Activated T-cell treated with anti-CD3 and anti-CD28 coated beads, Interleukin-2, amount 50 U/mL, for 48 hours (primary cell): Measurements from ENCODE around the gene SLC16A11.

Experiments
- DNase-seq, 2 experiments: peaks; one replicate each; pipeline ENCODE4 v3.0.0-alpha.2; 2020

SLC16A11 gene

GRCh38 chr17:7025245-7025644, 18.6 kb downstream of the SLC16A11 start:
- DNase-seq, result no peak

GRCh38 chr17:7024402-7024785, 19.5 kb downstream of the SLC16A11 start:
- DNase-seq, result no peak

DNA sequence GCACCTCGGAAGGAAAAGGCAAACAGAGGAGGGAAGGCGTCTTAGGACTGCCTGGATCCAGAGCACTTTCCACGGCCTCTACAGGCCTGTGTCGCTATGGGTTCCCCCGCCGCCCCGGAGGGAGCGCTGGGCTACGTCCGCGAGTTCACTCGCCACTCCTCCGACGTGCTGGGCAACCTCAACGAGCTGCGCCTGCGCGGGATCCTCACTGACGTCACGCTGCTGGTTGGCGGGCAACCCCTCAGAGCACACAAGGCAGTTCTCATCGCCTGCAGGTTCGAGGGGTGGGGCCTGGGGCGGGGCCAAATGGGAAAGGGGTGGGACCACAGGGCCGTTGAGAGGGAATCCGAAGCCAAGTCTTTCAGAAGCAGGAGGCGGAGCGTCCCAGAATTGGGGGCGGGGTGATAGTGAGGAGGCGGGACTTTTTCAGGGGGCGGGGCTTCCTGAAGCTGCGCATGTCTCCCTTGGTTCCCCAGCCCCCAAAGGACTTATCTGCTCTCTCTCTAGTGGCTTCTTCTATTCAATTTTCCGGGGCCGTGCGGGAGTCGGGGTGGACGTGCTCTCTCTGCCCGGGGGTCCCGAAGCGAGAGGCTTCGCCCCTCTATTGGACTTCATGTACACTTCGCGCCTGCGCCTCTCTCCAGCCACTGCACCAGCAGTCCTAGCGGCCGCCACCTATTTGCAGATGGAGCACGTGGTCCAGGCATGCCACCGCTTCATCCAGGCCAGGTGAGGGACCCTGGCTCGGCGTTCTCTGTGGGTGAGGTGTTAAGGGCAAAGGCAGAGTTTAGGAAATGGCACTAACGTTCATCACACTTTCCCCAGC, 20.1 kb downstream of the SLC16A11 start:
- peak; percentile 97 to 98 for DNase-seq

GRCh38 chr17:7022781-7023571, 20.9 kb downstream of the SLC16A11 start, which contains the start of gene BCL6B:
TSS of gene BCL6B (plus strand) at chr17:7023050. CDS start at chr17:7023672, 622 bp downstream.
- peak in 1 of 2 experiments; percentile 40 for DNase-seq

GRCh38 chr17:7021993-7022778, 21.7 kb downstream of the SLC16A11 start:
- peak; percentile 89 to 91 for DNase-seq

DNA sequence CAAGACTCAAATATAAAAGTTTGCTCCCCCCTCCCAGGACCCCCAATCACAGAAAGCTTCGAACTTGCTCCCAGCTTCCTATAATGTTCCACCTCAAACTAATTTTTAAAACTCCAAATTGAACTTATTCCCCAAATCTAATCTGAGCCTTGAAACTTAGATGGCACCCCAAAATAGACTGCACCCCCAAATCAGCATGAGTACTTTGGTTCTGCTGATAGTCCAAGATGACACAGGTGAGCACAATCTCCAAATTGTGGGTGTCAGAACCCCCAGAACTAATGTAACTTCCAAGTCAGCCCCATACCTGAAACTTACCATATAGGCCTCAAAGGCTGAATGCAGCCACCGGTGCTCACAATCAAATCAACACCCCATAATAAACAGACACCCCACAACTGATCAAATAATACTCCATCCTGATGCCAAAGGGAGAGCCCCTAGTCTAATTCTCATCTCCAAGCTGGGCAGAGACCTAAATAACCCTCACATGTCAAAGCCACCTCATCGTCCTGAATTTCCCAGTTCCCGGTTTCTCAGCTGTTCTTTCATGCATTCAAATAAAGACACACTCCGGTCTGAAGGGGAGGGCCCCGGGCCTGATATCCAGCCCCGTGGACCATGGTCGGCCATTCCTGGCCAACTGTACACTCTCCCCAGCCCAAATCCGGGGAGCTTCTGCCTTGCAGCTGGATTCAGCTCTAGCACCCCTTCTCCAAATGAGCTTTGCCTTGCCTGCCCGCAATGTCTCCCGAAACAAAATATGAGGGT, 22.8 kb downstream of the SLC16A11 start:
- no peak for DNase-seq

- no peak for DNase-seq
Observed at GRCh38 chr17:7019839-7020519, 23.9 kb downstream of the SLC16A11 start.

DNA sequence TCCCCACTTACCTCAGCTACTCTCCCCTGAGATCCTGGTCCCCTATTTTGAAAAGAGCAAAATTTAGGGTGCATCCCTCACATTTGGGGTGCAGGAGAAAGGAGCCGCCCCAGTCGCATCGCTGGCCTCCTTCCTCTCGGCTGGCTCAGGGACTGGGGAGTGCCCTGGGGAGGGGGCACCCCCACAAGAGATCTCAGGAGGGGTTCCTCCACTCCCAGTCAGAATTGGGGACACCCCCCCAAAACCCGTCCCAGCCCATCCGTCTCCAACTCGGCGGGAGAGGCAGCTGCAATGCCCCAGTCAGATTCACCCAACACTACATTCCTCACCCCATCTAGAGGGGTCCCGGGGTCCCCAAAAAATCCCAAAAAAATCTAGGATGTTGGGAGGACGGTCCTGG, 24.5 kb downstream of the SLC16A11 start:
- DNase-seq, result no peak

GRCh38 chr17:7018331-7018964, 25.4 kb downstream of the SLC16A11 start:
- no peak for DNase-seq

- peak; percentile 50 to 58 for DNase-seq
Observed at GRCh38 chr17:7017827-7018200, 26.1 kb downstream of the SLC16A11 start.

GRCh38 chr17:7016886-7017826, 26.7 kb downstream of the SLC16A11 start:
- DNase-seq, result no peak

DNA sequence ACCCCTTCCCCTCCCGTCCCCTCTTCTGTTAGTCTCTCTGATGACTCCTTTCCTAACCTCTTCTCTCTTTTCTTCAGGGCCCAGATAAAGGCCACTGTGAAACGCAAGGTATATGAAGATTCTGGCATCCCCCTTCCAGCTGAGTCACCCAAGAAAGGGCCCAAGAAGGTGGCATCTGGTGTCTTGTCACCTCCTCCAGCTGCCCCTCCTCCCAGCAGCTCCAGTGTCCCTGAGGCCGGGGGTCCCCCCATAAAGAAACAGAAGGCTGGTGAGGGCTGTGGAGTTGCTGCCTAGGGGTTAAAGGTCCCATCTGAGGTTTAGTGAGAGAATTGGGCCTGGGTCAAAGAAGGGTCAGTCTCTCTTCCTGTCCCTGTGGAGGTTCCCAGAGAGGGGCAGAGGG, 27.5 kb downstream of the SLC16A11 start:
- peak in 1 of 2 experiments; percentile 42 for DNase-seq

GRCh38 chr17:7014995-7015958, 28.6 kb downstream of the SLC16A11 start:
- peak; percentile 83 for DNase-seq

DNA sequence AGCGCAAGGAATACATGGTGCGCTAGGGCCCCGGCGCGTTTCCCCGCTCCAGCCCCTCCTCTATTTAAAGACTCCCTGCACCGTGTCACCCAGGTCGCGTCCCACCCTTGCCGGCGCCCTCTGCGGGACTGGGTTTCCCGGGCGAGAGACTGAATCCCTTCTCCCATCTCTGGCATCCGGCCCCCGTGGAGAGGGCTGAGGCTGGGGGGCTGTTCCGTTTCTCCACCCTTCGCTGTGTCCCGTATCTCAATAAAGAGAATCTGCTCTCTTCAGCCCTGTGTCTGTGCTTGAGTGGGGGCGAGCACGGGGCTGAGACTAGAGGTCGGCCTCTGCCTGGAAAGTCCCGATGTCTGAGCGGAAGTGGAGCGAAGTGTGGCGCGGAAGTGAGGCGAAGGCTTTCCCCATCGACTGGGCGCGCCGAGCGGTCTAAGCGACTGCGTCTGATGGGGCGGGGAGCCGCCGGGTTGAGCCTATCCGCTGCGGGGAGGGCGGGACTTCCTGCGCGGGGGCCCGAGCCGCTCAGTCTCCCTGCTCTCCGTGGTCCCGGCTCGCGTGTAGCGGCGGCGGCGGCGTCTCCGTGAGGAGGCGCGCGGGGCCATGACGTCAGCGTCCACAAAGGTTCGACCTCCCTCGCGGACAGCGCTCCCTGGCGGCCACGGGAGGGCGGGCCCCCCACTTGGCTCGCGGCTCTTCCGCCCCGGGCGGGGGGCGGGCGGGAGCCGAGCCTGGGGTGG, 29.5 kb downstream of the SLC16A11 start:
- peak; percentile 97 to 98 for DNase-seq

DNA sequence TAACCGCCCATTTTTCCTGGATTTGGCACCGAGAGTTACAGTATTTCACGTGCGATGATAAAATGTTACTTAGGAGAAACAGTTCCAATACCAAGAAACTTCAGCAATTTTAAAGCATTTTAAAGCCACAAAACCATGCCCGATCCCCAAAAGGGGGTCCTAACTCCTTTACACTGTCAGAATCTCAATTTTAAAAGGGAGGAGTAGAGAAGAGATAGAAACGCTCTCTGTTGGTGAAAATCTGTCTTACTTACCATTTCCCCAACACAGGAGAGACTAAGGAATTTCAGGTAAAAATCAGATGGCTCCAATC, 32.0 kb downstream of the SLC16A11 start:
- DNase-seq, result no peak

DNA sequence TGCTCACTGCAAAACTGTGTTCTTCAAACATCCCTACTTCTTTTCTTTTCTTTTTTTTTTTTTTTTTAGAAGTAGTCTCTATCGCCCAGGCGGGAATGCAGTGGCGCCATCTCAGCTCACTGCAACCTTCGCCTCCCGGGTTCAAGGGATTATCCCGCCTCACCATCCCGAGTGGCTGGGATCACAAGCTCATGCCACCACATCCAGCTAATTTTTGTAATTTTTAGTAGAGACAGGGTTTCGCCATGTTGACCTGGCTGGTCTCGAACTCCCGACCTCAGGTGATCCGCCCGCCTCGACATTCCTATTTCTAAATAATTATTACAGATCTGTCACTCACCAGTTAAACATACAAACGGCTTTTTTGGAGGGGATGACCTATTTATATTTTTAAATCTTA, 32.5 kb downstream of the SLC16A11 start:
- DNase-seq, result no peak

- no peak for DNase-seq
Observed at GRCh38 chr17:7010523-7010922, 33.4 kb downstream of the SLC16A11 start.

DNA sequence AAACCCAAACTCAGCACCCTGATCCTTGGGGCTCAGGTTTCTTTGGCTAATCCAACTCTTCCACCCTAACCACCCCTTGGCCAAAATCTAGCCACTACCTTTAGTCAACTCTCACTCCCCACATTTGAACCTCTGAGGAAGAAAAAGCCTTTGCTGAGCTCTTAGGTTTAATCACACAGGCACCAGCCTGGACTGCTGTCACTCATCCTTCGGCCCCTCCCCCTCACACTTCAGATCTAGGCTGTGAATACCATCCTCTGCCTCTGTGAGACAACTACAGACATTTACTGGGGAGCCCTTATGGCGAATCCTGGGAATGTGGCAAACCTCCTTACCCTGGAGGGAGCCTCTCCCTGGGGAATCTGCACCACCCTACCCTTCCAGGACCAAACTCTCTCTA, 36.7 kb downstream of the SLC16A11 start:
- no peak for DNase-seq
